ENCODE data around the gene BTBD16. TPM values are rescaled to one million over a fixed set of nuclear protein-coding genes. Genes with fewer than 3 reads are reported as not detected.

Gene BTBD16
- total RNA-seq, 1 donor from 2014 or later: not detected

DNA sequence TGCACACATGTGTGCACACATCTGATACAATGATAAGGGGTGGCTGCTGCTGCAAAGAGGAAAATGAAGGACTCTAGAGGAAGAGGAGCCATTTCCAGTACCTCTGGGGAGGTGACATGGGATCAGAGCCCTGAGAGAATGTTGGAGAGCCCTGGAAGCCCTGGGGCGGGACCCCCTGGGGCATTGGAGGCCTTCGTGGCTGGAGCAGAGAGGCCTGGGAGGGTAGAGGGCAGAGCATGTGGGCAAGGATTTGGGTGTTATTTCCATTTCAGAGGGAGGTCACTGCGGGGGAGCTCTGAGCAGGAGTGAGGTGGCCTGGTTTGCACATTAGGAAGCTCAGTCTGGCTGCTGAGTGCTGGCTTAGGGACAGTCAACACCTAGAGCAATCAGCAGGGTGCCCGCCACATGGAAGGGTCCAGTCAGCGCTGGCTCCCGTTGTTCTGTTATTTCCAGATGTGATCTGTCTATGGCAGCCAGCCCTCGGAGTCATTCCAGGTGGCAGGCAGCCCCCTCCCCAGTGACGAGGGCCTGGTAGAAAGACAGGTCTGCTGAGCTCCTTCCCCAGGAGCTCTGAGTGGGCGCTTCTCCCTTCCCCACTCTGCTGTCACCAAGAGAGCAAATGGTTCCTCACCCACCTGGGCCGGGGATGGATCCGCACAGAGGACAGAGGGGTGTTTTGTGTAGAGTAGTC, 24.1 kb upstream of the BTBD16 start:
- no peak for DNase-seq (ENCODE audit: low read depth)

DNA sequence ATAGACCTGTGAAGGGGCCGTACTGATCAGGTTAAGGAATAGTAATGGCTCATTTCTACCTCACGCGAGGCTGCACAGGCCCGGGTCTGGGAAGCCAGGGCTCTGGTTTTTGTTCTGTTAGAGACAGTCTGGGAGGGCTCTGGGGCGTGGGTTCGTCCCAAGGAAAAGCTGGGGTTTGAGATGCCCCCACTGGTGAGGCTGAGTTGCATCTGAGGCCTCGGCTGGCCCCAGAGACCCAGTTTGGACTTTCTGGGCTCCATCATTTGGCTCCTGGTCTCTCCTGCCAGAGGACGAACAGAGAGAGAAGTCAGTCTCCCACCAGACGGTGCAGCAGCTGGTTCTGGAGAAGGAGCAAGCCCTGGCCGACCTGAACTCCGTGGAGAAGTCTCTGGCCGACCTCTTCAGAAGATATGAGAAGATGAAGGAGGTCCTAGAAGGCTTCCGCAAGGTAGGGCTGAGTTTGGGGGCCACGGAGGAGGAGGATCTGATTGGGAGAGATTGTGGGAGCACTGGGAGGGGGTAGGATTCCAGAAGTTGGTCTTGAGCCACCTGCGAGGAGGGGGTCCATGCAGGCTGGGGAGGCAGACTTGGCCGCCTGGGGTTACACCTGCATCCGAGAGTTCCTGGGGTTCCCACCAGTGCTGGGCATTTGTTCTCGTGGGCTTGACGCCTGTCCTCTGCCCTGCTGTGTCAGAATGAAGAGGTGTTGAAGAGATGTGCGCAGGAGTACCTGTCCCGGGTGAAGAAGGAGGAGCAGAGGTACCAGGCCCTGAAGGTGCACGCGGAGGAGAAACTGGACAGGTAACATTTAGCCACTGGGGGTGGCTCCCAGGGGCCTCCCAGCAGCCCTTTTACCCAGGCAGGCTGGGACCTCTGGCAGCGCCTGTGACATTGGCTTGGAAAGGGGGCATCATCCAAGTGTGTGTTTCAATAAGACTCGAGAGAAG, 22.5 kb upstream of the BTBD16 start:
- DNase-seq (ENCODE audit: low read depth): no peak

DNA sequence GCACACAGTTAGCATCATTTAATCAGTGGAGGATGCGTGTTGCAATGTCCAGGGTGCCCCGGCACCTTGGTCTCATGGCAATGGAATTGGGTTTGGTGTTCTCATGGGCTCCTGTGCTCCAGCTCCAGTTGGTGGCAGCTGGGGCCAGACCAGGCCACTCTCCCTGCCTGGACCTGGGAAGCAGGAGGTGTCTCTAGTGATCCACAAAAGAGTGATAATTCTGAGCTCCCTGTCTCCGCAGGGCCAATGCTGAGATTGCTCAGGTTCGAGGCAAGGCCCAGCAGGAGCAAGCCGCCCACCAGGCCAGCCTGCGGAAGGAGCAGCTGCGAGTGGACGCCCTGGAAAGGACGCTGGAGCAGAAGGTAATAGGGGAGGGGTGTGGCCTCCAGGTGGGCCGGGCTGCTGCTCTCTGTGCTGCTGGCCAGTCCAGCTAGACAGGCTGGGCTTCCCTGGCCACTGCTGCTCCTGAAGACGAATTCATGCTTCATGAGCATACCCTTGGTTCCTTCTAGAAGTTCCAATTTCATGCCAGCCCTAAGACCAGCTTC, 21.7 kb upstream of the BTBD16 start:
- no peak for DNase-seq (ENCODE audit: low read depth)

DNA sequence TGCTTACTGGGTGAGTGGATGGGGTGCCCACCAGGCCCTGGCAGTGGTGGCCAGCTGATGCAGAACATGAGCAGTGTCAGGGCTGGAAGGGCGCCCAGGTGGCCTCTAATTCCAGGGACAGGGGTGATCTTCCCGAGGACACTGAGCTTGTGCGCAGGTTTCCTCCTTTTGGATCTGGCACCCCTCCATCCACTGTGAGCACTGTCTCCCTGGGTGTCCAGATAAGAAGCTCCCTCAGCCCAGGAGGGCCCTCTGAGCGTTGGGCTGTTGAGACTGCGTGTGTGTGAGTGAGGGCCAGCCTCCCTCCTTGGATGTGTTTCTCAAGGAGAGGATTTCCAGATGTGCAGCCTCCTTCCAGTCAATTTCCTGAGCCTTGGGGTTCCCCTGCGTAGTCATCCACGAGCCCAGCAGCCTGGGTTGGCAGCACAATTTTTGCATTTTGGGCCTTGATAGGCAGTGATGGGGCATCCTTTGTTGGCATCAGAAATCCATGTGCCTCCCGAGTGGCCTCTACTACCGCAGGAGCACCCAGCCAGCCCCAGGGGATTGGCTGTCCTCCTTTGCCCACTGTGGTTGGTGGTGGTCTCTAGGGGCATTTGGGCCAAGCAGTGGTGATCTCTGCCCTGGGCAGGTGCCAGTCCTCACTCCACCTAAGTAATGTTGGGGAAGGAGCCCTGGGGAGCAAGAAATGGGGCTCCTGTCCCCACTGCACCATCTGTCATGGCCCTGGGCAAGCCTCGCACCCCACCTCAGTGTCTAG, 20.9 kb upstream of the BTBD16 start:
- no peak for DNase-seq (ENCODE audit: low read depth)

DNA sequence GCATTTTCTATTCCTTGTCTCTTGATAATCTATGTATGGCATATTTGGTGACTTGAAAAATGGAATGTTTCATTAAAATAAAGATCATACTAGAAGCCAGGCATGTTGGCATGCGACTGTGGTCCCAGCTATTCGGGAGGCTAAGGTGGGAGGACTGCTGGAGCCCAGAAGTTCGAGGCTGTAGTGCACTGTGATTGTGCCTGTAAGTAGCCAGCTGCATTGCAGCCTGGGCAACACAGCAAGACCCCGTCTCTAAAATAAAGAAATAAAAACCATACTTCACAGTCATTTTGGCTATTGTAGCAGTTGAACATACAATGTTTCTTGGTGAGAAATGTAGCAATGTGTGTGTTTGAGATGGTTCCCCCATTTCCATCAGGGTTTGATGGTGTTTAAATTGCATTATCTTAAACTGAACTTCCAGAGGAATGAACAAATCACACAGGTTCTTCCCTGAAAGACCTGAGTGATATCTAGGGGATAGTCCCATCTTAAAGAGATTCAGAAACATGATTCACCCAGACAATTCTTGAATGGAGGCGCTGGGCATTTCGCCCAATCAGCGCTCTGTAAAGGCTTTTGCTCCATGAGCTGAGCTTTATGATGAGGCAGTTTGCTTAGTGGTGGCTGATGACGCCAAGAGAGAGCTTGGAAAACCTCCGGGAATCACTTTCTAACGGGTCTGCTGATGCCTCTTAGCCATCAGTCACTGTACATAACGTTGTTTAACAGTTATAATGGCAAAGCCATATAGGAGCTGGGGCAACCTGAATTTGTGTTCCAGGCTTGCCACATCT, 19.4 kb upstream of the BTBD16 start:
- no peak for DNase-seq (ENCODE audit: low read depth)

DNA sequence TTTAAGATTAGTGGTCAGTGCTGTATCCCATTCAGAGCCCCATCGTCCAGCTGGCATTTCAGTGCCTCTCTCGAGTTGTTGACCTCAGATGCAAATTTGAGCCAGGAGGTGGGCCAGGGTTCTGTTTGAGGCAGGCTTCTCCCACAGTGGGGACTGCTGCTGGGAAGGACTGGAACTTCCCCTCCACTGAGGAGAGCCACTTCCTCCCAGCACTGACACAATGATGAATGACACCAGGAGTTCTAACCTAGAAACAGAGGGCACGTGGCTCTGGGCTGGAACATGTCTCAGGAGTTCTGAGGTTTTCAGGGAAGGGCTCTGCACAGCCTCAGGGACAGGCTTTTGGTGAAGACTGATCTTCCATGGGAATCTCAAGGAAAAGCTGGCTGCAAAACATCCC, 18.3 kb upstream of the BTBD16 start:
- DNase-seq (ENCODE audit: low read depth): peak; percentile 61

DNA sequence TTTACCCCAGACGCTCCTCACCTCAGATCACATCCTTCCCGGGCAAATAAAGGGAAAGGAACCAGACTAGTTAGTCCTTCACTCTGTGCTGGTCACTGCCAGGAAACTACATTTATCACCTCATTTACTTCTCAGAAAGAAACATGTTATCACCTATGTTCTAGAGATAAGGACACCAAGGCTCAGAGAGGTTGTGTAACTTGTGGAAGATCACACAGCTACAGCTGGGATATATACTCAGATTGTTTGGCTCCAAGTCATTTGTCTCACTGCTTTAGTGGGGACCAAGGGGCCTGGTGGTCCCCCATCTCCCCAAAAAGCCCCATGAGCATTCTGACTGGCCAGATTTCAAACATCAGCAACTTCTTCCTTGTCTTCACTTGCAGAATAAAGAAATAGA, 17.5 kb upstream of the BTBD16 start:
- no peak for DNase-seq (ENCODE audit: low read depth)

DNA sequence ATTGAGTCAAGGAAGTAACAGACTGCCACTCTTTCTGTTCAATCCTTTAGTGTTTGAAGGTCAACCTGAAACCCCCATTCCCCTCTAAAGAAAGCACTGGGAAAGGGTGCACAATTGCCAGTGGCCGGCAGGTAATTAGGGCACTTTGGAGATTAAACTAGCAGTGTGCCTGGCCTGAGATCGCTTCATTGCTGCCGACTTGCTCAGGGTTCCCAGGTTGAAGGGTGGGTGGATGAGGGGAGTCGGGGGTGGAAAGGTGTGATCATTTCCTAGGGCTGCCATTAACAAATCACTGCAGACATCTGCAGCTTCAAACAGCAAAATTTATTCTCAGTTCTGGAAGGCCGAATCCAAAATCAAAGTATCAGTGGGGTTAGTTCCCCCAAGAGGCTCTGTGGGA, 16.3 kb upstream of the BTBD16 start:
- DNase-seq (ENCODE audit: low read depth): no peak

DNA sequence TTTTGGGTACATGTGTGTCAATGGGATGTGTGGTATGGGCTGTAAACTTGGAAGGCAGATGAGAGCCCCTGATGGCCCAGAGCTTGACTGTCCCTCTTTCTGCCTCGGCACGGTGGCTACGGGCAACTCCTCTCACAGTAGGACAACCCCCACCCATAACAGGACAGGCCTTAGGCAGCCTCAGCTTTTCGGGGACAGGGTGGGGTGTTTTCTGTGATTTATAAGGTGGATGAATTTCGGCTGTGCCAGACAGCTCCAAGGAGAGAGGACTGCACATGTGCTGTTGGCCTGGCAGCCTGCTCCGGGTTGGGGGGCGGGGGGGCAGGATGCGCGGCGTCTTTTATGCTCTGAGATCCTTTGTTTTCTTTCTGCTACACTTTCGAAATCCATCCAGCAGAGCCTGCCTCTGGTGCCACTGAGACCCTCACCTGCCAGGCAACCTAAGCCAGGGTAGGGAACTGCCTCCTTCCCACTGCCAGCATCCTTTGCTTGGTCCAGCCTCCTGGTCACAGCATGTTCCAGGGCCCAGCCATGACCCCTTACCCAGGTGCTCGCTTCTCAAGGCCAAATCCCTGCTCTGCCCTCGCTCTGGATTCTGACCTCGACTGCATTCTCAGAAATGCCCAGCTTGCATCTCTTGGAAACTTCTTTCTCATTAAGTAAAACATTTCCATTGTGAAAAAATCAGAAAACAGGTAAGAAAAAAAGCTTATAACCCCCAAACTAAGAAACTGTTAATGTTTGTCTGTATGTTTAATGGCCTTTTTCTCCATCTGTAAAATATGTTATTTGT, 15.4 kb upstream of the BTBD16 start:
- no peak for DNase-seq (ENCODE audit: low read depth)

DNA sequence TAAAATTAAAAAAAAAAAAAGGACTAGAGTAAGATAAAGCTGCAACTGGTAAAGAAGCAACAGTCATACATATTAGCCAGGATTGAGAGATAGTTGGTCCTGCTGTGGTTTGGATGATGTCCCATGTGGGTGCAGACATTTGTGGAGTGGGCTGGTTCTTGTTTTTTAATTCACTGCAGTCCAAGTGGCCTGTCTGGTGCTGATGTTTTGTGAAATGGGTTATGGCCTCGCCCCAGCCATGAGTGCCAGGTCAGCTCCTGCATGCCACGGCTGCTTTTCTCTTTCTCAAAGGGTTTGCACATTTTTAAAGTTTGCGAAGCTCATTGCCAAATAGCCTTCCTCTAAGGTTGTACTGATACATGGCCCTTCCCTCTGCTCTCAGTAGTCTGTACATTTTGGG, 14.1 kb upstream of the BTBD16 start:
- DNase-seq (ENCODE audit: low read depth): peak; percentile 23

DNA sequence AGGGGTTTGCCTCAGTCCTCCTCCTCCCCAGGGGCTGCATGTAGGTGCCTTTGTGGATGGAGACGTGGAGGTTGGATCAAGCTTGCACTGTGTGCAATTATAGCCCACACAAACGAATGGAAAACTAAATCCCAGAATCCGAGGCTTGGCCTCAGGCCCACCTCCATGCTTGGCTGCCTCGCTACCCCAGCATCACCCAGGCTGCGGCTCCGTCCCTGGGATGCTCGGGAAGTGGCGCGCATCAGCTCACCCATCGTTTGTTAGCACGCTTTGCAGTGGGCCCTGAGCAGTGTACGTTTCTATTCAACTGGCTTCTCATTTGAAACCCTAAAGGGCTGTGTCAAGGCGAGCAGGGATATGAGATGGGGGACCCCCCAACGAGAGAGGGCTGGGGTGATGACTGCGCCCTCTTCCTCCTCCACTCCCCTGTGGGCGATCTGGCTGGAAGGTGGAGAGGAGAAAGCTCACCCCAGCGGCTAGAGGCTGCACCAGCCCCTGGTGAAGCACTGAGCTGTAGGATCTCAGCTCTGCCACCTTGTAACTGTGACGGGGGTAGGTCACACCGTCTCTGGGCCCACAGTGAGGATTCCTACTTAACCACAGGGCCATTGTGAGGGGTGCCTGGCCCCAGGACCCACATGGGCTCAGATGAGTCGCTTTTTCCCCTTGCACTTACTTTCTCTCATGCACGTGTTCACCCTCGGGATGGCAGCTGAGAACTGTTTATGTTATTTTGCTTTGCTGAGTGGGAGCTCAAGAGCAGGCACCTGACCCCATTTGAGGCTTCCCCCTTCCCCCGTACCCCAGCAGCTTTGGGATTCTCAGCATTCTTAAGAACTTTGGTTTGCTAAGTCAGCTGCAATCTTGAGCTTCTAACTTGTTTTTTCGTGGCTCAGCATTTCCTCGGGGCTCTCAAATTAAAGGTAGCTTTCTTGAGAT, 12.7 kb upstream of the BTBD16 start:
- peak; percentile 81 for DNase-seq (ENCODE audit: low read depth)

DNA sequence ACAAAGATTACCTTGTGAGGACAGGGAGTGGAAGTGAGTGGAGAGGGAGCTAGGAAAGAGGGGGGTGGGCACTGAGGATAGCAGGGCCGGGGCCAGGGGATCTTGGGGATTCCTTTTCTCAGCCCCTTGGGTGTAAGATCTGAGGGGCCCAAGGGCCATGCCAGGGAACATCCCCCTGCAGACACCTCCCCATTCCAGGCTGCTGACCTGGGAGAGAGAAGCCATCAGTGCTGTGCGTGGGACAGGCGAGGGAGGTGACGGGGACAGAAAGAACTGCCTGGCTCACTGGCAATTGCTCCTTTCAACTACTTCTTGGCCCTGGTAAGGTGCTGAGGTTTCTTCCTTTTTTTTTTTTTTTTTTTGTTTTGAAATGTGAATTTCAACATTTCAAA, 12.0 kb upstream of the BTBD16 start:
- no peak for DNase-seq (ENCODE audit: low read depth)

DNA sequence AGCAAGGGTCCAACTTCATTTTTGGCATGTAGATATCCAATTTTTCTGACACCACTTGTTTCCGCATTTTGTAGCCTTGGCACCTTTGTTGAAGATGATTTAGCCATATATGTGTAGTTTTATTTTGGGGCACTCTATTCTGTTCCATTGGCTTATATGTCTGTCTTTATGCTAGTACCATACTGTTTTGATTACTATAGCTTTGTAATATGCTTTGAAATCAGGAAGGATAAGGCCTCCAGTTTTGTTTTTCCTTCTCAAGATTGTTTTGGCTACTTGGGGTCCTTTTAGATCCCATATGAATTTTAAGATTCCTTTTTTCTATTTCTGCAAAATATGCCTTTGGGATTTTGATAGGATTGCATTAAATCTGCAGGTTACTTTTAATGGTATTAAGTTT, 9.5 kb upstream of the BTBD16 start:
- no peak for DNase-seq (ENCODE audit: low read depth)

DNA sequence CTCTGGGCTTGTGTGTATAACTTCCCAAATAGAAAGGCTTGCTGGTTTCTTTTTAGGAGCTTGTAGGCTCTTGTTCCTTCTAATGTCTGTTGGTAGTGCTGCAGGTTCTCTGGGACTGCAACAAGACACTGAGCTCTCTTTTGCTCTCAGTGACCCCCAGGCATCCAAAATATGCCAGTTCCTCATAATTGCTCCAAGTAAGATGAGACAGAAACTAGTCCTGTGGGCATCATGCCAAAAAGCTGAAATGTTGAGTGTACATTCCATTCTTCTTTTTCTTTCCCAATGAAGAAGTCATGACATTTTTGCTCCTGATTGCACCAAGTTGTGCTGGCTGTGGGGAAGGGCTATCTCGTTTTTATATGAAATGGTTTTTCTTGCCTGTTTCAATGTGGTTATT, 7.1 kb upstream of the BTBD16 start:
- peak; percentile 83 for DNase-seq (ENCODE audit: low read depth)

DNA sequence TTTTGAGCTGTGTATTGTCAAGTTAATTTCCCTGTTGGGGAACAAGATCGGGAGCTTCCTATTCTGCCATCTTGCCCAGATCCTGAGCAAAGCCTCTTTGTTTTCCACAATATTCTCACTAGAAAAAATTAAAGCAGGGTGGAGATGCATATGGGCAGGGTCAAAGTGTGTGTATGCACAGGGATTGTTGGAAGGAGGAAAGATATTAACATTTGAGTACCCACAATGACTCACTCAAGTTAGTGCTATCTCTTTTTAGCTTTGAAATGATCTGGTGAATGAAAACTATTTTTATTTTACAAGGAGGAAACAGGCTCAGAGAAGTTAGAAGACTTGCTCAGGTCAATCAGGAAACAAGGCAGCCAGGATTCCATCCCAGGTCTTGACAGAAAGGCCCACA, 6.7 kb upstream of the BTBD16 start:
- no peak for DNase-seq (ENCODE audit: low read depth)

DNA sequence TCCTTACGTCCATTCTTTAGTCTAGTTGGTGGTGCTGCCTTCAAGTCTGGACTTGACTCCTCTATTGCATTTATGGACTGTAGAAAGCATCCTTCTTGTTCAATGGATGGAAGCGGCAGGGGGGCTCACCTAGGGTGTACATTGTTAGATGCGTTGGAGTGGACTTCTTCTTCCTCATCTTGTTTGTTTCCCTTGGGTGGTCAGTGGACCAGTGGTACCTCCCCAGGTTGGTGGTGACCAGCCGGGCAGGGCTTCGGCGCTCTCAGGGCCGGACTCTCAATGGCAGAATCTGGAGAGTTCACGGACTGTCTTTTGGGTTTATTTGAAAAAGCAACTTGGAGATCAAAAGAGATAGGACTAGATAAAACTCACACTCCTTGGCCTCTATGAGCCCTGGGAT, 6.2 kb upstream of the BTBD16 start:
- DNase-seq (ENCODE audit: low read depth): no peak

DNA sequence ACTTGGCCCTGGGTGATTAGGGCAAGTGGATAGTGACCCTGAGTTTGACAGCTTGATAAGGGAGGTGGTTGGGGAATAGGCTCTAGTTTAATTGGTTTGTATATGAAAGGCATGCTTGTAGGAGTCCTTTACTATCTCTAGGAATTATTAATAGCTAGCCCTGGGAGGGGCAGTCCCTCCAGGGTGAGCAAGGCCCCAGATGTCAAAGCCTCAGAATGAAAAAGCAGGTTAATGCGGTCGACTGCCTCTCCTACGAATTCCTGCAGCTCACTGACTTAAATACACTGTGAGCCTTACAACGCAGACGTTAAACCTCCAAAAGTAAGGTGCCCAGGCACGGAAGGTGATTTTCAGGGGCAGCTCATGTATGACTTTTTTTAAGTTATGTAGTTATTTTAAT, 5.2 kb upstream of the BTBD16 start:
- no peak for DNase-seq (ENCODE audit: low read depth)

DNA sequence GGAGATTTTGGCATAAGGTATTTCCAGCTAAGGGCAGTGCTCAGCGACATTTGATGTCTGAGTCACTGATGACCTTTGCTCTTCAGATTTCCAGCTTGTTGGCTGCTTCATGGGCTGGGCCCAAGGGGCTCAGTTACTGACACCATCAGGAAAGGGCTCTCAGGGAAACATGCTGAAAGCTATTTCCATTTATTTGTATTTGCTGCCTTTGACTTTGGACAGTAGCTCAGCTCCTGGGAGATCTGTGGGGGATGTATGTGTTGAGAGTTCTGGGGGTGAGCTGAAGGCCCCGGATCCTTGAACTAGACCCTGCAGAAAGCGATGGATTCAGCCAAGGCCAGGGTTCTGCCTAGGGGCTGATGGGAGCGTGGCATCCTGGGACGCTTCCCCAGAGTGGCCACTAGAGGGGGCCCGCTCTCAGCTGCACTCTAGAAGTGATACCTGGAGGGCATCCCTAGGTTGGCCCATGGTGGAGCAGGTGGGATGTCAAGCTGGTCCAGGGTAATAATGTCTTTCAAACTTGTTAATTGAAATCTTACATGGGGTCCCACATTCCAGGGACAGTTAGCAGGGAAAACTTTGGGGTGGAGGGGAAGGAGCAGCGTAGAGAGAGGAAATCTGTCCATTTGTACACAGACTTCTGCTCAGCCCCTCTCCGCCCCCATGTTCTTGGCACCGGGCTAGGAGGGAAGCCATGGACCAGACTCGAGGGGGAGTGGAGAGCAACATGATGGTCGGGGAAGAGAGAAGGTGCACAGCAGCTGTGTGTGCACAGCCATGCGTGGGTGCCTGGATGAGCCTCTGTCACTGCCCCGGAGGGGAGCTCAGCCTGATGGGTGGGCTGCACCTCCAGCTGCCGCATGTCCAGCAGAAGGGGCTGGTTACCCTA, 3.0 kb upstream of the BTBD16 start:
- peak; percentile 38 for DNase-seq (ENCODE audit: low read depth)

Measured in myocyte (in vitro differentiated cells).